HG03196 (cell line): ENCODE measurements around the gene ANKS1B.
A peak's percentile ranks its signal among the peaks of the same experiment; 100 is the strongest.
"Not testable (repeated sequence)": the region's sequence is repeated elsewhere in the genome, so short reads cannot be mapped to it uniquely, and the experiment has no call there.

Experiments used
- ATAC-seq: cut with Tn5 transposase; IDR thresholded peaks from one replicate; pipeline ENCODE4 v1.9.1; 2021; ENCODE audit not compliant: unreplicated experiment

Gene ANKS1B

DNA sequence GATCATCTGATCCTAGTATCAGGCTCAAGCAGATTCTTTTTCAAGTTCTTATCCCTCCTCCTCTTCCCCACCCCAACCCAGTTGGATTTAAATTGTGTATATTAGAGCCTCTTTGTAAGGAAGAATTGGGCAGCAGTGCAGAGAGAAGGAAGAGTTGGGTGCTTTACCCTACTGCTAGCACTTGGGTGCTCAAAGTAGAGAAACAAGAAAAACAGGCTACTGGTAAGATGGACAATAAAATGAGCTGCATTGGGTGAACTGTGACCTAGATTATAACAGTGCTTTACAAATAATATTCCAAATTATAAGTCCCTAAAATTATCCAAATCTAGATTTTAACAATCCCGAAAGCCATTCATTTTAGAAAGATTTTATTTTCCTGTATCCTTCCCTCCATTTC is 700.6 kb downstream of the ANKS1B start:
- no peak for ATAC-seq

DNA sequence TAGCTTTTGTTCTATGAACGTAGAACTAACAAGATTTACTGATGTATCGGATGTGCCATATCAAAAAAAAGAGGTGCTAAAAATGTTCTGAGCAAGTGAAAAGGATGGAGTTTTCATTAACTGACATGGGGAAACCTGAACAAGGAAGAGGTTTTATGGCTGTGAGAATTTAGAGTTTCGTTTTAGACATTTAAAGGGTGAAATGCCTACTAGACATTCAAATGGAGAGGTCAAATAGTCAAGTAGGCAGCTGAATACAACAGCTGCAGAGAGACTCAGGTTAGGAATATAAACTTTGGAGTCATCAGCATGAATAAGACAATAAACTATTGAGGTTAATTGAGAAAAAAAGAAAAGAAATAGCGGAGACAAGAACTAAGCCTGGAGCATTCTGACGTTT is 702.1 kb downstream of the ANKS1B start:
- ATAC-seq: no peak

DNA sequence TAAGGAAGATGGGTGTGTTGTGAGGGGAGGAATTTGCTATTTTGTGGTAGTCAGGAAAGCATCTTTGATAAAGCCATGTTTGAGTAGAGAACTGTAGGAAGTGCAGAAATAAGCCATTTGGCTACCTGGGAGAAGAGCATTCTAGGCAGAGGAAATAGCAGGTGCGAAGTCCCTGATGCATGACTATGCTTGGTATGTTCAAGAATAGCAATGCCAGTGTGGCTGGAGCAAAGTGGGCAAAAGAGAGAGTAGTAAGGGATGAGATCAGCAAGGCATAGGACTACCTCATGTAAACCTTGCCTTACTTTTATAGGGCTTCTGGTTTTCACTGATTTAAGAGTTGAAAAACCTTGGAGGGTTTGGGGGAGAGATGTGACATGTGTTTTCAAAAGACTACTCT is 702.6 kb downstream of the ANKS1B start:
- no peak for ATAC-seq

DNA sequence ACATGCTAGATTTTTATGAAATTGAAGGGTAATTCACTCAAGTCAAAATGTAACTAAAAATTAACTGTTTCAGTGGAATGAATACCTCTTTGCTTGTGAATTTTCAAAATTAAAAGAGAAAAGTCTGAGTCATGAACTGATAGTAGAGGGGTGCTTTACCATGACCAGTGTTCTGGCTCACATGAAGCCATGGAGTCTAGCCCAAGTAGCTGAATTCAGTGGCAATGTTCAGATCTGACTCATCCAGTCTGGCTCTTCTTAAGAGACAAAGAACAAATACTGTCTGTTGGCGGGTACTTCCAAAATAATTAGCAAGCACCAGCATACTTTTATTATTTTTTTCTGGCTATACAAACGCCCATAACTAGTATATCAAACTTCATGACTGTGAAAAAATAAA is 703.5 kb downstream of the ANKS1B start:
- ATAC-seq: peak; percentile 46

DNA sequence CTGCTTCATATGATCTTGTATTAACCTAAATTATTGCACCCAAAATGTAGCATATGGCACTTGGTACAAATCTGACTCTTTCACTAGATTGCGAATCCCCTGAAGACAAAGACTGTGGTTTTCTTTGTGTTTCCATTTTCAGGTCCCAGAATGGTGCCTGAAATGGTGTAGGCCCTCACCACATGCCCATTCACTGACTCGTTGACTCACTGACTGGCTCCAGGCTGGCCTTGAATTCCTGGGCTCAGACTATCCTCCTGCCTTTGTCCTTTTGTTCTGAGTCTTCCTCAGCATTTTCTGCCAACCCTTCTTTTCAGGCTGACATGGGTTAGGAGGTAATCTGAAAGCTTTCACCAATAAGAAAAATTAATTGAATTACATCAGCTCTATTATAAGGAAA is 705.8 kb downstream of the ANKS1B start:
- ATAC-seq: no peak

DNA sequence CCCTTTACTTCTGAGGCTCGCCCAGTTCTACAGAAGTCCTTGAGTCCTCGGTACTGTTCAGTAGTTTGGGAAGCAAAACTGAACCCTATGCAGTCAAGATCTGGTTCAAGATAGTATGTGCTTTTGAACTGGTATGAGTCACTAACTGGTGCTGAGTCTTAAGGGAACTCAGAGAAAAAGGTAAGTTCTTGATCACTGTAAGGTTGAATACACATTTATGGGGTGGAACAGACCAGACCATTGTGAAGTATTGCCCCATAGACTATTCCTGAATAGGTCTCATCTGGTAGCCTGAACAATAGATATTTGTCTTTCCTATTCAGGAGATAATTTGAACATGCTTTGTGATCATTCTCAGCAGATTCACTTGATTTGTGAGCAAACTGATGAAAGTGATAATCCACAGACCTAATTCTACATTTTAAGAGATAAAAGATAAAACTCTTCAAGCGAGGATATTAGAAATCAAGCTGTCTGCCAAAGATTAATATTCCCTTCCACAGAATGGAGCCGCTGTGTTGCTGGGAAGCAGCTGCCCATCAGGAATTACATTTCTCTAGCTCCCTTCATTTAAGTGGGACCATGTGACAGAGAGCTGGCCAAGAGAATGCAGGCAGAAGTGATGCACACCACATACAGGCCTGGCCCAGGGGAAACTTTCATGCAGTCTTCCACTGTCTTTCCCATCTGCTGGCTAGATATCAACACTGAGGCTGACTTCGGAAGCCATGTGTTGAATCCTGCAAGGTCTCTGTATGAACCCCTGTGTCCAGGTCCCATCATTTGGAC is 707.0 kb downstream of the ANKS1B start:
- no peak for ATAC-seq

DNA sequence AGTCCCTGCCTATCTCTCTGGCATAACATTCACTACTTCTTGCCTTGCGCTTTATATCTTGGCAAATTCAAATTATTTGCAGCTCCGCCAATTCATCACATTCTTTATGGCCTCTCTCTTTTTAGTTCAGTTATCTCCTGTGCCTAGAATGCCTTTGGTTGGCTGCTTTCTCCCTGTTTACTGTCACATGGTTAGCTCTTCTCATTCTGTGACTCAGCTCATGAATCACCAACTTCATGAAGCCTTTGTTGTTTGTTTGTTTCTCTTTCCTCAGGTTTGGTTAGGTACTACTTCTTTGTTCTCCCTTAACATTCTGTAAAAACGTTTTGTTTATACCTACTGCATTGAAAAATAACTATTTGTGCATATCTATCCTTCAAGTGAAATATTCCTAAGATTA is 713.7 kb downstream of the ANKS1B start:
- no peak for ATAC-seq

DNA sequence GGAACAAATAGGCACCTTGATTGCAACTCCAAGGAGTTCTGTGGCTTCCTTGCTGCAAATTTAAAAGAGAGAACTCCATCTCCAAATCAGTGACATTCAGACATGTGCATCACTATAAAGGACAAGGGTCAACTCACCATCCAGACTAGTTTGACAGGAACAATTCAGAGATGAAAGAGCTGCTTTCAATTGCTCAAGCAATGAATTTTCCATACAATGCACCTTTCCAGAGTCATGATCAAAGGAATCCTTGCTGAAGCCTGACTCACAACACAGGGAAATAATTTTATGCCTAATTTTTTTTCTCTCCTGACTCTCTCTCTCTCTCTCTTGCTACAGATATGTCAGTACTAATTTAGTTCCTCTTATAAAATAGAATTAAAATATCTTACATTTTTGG is 717.7 kb downstream of the ANKS1B start:
- ATAC-seq: no peak

DNA sequence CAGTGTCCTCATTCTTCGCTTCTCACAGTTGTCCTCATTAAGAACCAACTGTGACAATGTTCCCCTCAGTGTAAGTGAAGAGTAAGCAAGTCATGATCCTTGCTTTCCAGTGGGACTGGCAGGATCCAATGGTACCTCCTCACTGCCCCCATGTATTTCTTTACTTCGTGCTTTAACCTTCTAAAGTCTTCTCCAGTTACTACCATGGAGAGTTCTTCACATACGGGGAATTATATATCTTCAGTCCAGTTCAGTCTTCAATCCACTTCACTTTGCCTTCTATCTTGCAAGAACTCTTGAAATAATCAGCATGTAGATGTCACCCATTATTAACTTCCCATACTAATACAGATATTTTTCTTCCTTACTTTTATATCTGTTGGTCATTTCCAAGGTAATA is 719.1 kb downstream of the ANKS1B start:
- no peak for ATAC-seq

DNA sequence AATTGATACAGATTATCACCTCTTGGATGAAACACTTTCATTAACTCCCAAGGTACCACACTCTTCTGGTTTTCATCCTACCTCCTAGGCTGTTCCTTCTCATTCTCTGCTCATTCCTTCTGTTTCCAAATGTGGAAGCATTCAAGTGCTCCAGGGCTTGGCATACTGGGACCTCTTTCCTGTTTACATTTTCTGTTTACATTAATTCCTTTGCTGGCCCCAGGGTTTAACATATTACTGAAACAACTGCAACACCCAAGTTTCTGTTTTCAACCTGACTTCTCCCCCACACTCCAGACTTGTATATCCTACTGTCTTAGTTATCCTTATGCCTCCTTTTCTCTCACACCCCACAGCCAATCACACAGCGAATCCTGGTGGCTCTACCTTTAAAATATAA is 723.5 kb downstream of the ANKS1B start:
- ATAC-seq: no peak

DNA sequence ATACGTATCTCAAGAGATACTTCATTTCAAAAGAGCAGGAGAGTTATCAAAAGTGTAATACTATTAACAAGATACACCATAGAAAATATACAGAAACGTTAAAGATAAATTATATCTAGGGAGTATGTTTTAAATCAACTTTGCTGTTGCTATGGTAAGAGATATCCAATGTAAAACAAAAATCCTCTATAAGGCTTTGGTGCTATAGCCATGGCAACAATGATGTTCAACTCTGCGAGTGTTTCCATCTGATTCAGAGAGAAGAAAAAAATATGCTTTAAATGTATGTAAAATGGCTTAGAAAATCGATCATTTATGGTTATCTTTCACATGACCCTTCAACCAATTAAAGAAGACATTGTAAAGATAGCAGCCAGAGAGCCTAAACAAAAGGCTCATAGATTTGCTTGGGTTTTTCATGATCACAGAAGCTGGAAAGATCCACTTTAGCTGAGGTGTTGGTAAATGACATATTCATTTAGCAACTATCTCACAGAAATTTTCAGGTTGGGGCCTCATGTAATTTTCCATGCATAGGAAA is 724.2 kb downstream of the ANKS1B start:
- no peak for ATAC-seq

DNA sequence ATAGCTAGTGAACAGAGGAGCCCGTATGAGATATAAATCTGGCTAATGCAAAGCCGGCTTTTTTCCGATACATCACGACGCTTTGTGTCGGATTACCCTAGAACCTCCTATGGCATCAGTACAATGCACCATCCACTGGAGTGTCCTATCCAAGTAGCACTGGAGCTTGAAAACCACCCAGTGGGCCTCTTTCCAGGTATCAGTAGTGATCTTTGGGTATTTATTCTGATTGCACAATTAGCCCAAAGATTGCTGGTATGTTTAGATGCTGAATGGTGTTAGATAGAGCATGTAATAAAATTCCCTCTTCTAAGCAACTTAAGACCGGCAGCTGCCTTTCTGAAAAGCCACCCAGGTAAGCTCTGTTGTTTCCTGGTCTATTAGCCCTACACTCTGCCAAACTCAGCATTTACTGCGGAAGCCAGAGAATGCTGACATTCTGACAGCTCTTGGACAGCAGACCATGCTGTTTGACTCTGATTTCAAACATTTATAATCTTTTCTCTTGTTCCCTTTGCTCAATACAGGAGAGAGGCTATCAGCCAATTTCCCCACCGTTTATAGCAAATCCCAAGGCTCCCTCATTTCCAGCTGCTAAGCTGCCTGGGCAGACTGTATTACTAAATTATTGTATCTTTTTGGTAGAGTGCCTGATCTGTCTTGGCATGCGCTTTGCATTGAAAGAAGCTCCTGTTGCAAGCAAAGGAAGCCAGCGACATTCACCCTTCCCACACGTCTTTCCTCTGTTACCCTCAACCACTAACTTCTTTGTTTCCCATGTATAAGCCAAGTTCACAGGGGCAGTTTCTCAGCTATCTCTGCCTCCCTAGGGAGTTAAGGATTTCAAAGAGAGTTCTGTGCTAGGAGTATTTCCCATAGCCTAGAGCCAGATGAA is 725.4 kb downstream of the ANKS1B start:
- no peak for ATAC-seq

DNA sequence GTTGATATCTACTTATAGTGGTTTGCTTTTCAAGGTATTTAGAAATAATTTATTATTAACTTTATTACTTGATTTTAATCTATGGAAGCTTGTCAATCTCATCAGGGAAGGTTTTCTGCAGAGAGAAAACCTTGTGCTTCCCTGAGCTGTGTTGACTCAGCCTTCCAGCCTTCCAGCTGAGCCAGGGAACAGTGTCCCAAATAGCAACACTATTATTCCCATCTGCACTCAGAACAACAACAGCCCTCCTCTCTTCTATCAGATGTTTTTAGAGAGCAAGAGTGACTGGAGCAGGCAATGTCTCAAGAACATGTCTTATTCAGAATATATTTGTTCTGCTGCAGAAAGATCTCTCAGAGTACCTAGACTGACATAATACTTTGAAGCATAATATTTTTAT is 727.1 kb downstream of the ANKS1B start:
- ATAC-seq: no peak

DNA sequence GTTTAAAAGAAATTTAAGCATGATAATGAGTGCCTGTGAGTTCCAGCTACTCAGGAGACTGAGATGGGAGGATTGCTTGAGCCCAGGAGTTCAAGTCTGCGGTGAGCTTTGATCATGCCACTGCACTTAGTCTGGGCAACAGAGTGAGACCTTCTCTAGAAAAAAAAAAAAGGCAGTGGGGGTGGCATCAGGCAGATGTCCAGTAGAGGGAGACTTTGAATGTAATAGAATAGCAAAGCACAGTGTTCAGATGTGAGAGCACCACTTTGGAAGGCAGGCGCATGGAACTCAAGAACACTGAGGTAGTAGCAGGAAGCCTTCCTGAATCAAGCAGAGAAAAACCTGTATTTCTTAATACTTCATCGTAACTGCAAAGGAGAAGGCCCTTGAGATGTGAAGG is 731.7 kb downstream of the ANKS1B start:
- no peak for ATAC-seq

DNA sequence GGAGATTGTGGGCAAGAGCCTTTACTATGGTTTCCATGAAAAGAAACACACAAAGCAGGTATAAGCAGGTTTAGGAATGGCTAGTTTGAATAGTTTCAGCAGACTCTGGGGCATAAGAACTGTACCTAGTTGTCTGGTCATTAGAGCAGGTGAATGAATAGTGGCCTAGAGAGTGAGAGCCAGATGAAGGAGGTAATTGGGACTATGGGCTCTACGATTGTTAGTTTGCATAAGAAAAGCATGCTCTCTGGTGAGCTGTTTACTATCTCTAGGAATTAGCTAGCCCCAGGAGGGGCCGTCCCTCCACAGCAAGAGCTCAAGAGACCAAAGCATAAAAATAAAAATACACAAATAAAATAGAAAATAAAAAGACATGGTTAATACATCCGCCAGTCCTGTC is 734.6 kb downstream of the ANKS1B start:
- ATAC-seq: no peak

DNA sequence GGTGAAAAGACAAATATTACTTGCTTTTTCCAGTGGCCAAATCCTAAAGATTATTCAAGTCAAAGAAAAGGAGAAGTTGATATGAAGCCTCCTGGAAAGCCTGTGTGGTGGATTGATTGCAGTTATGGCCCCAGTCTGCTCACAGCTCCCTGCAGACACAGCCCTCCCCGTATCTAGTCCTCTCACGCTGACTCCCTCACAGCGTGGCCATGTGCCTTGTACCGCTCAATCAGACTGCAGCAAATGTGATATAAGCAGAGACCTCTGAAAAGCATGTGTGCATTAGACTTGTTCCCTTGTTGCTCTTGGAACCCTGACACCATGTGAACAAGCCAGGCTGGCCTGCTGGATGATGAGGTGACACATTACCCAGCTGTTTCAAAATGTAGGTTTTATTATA is 735.2 kb downstream of the ANKS1B start:
- ATAC-seq: no peak

DNA sequence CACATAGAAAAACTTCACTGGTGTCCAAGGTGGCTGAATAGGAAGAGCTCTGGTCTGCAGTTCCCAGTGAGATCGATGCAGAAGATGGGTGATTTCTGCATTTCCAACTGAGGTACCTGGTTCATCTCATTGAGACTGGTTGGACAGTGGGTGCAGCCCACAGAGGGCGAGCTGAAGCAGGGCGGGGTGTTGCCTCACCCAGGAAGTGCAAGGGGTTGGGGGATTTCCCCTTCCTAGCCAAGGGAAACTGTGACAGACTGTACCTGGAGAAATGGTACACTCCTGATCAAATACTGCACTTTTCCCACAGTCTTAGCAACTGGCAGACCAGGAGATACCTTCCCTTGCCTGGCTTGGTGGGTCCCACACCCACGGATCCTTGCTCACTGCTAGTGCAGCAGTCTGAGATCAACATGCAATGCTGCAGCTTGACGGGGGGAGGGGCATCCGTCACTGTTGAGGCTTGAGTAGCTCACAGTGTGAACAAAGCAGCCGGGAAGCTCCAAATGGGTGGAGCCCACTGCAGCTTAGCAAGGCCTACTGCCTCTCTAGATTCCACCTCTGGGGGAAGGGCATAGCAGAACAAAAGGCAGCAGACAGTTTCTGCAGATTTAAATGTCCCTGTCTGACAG is 746.7 kb downstream of the ANKS1B start:
- not testable (repeated sequence) for ATAC-seq

DNA sequence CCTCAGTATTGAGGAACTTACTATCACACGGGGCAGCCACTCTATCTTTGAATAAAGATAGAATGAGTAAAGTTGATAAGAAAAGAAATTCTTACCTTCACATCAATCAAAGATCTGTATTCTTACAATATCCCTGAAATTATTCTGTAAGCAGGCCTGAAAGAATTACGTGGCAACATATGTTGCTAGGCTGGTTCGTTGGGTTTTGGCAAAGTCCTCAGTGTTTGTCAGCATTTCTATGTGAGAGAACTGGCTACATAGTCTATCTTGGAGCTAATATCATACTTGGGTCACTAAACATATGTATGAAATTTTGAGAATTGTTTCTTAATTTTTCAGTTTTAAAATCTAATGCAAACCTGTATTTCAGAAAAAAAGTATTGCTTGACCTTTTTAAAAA is 749.4 kb downstream of the ANKS1B start:
- ATAC-seq: no peak

DNA sequence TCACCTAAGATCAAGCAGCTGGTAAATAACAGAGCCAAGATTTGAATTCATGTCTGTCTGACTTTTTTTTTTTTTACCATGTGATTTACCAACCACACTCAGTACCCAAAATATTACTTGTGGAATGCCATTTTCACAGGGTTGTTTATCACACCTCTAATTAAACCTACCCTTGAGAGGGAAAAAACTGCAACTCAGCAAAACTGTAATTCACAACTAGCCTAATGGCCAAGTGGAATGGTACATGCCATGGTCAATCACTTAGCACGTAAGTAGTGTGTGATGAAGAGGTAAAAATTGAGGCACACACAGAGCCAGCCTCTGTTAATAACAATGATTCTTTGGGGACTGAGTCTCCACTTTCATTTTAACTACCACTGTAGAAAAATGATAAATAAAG is 750.0 kb downstream of the ANKS1B start:
- no peak for ATAC-seq

DNA sequence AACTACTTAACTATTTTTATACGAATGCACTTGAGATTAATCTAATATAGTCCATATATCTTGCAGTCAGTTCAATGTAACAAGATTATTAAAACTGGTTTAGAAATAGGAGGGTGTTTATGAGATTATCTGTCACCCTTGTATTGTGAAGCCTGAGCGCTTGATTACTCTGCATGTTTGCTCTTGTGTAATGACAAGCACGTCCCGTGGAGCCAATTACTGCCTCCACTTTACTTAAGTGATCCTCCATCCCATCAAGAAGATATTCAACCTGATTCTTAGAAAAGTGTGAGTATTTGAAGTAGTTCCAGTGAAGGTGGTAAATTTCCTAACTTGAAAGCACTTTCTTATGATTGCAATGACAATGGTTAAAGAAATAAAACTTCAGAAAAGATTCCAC is 752.4 kb downstream of the ANKS1B start:
- ATAC-seq: no peak

DNA sequence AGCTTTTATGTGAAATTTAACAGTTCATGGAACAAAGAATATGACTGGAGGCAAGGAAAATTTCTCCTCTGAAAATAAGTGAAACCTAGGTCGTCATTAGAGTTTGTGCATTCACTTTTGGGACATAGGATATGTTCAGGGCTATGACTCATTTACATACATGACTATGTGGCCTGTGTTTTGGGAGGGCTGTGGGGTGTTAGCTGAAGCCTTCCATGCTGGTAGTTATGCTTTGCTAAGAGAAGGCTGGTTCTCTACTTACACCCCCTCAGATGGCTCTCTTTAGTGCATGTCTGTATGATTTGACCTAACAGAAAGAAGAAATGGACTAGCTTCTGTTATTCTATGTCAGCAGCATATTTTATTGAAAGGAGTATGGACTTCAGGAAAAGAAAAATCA is 753.7 kb downstream of the ANKS1B start:
- ATAC-seq: no peak

DNA sequence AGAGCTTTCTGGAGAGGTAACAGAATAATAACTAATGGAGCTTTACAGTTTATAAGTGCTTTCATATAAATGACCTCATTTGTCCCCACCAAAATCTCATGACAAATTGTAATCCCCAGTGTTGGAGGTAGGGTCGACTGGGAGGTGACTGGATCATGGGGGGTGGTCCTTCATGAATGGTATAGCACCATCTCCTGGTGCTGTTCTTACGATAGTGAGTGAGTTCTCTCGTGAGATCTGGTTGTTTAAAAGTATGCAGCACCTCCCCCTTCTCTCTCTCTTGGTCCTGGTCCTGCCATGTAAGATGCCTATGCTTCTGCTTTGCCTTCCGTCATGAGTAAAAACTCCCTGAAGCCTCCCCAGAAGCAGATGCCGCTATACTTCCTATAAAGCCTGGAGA is 760.5 kb downstream of the ANKS1B start:
- ATAC-seq: no peak
